HepG2 (cell line): Measurements from ENCODE around the gene PCYOX1L. TPM values are rescaled to one million over a fixed set of nuclear protein-coding genes. Genes with fewer than 3 reads are reported as not detected.

Source experiments
- CBFB ChIP-seq: sonication (generic); formaldehyde crosslinking; IDR thresholded peaks from 2 replicates; pipeline ENCODE4 v1.4.0; 2020; ENCODE audit warnings: missing genetic modification reagents
- CEBPZ ChIP-seq: IDR thresholded peaks from 2 replicates; pipeline ENCODE4 v1.6.1; 2012; ENCODE audit warnings: low read length, improper control_type of control experiment
- CENPBD1 ChIP-seq: sonication (generic); formaldehyde crosslinking; IDR thresholded peaks from 2 replicates; pipeline ENCODE4 v1.8.0; 2022; ENCODE audit warnings: missing genetic modification reagents, low read depth, mild to moderate bottlenecking, borderline replicate concordance
- CERS6 ChIP-seq: sonication (generic); formaldehyde crosslinking; IDR thresholded peaks from 2 replicates; pipeline ENCODE4 v1.5.0; 2020; ENCODE audit warnings: missing genetic modification reagents
- DR1 ChIP-seq: sonication (generic); formaldehyde crosslinking; IDR thresholded peaks from 2 replicates; pipeline ENCODE4 v1.8.0; 2021; ENCODE audit warnings: mild to moderate bottlenecking, missing genetic modification reagents, inconsistent platforms
- FIP1L1 ChIP-seq: fragments of 200-400 bp; formaldehyde crosslinking; IDR thresholded peaks from 2 replicates; pipeline ENCODE4 v1.6.1; 2018; ENCODE audit warnings: low read depth, mild to moderate bottlenecking, low read length, moderate library complexity, borderline replicate concordance; ENCODE audit not compliant: insufficient read depth
- HNF4A ChIP-seq: sonication (generic); formaldehyde crosslinking; IDR thresholded peaks from 2 replicates; pipeline ENCODE4 v1.4.0; 2020; ENCODE audit warnings: missing genetic modification reagents
- MTA3 ChIP-seq: sonication (generic); formaldehyde crosslinking; IDR thresholded peaks from 2 replicates; pipeline ENCODE4 v1.4.0; 2020; ENCODE audit warnings: missing genetic modification reagents
- ONECUT2 ChIP-seq: sonication (generic); formaldehyde crosslinking; IDR thresholded peaks from 2 replicates; pipeline ENCODE4 v1.4.0; 2020; ENCODE audit warnings: missing genetic modification reagents
- RARG ChIP-seq: sonication (generic); formaldehyde crosslinking; IDR thresholded peaks from 2 replicates; pipeline ENCODE4 v1.4.0; 2020; ENCODE audit warnings: low read depth, mild to moderate bottlenecking, missing genetic modification reagents
- RORA ChIP-seq: sonication (generic); formaldehyde crosslinking; IDR thresholded peaks from 2 replicates; pipeline ENCODE4 v1.5.0; 2020; ENCODE audit warnings: mild to moderate bottlenecking, missing genetic modification reagents, moderate library complexity
- SP140L ChIP-seq: sonication (generic); formaldehyde crosslinking; IDR thresholded peaks from 2 replicates; pipeline ENCODE4 v1.4.0; 2020; ENCODE audit warnings: missing genetic modification reagents, borderline replicate concordance
- SSRP1 ChIP-seq: IDR thresholded peaks from 2 replicates; pipeline ENCODE4 v1.6.1; 2016; ENCODE audit warnings: control low read depth
- ZBTB39 ChIP-seq: sonication (generic); formaldehyde crosslinking; IDR thresholded peaks from 2 replicates; pipeline ENCODE4 v1.5.0; 2020; ENCODE audit warnings: missing genetic modification reagents
- ZKSCAN1 ChIP-seq: fragments of 150-350 bp; IDR thresholded peaks from 2 replicates; pipeline ENCODE4 v1.6.1; 2014; ENCODE audit warnings: low read length
- ZMYM3 ChIP-seq: sonication (generic); formaldehyde crosslinking; IDR thresholded peaks from 2 replicates; pipeline ENCODE4 v1.5.1; 2020; ENCODE audit warnings: mild to moderate bottlenecking, missing genetic modification reagents
- ZNF276 ChIP-seq: sonication (generic); formaldehyde crosslinking; IDR thresholded peaks from 2 replicates; pipeline ENCODE4 v1.4.0; 2020; ENCODE audit warnings: mild to moderate bottlenecking, low read depth, missing genetic modification reagents
- ZNF362 ChIP-seq: sonication (generic); formaldehyde crosslinking; IDR thresholded peaks from 2 replicates; pipeline ENCODE4 v1.4.0; 2020; ENCODE audit warnings: missing genetic modification reagents, mild to moderate bottlenecking, borderline replicate concordance
- ZNF501 ChIP-seq: sonication (generic); formaldehyde crosslinking; IDR thresholded peaks from 2 replicates; pipeline ENCODE4 v1.5.1; 2020; ENCODE audit warnings: mild to moderate bottlenecking, moderate library complexity, missing genetic modification reagents
- polyA plus RNA-seq, 8 experiments: library from polyadenylated mRNA; depleted of rRNA in 3 of 8; stranded (reverse) in 7 of 8; unstranded in 1 of 8; fragments of >200 nt; fragmentation: Illumina TruSeq in 4 of 8; extraction: Trizol in 4 of 8; gene quantifications; 2 replicates each; pipeline versions ENCODE4 v1.2.1 to v1.2.3, GENCODE V29; 2011 to 2016; ENCODE audit warnings: low read depth in 4 of 8, missing spikeins in 1 of 8, mixed read lengths in 1 of 8; ENCODE audit not compliant: insufficient read depth in 1 of 8
- total RNA-seq, 5 experiments: library from RNA; depleted of rRNA; stranded (reverse); fragments of >200 nt; fragmentation: Illumina TruSeq; extraction: Trizol; gene quantifications; 2 replicates each; pipeline ENCODE4 v1.2.3, GENCODE V29; 2016; ENCODE audit warnings: low read depth in 1 of 5

The PCYOX1L gene
- total and polyA plus RNA-seq, 2 of the 13 experiments (the other 11 are each of a cell fraction or from before 2014, with no cell fraction given), result 1.00 to 3.7 TPM

GRCh38 chr5:149345147-149345891 is 12.5 kb upstream of the PCYOX1L start, which contains the start of gene GRPEL2 (continued):
- TF ChIP-seq ZMYM3, result peak; percentile 98
- TF ChIP-seq CENPBD1 (CRISPR knock-in tag), result no peak
- TF ChIP-seq ZNF501 (CRISPR knock-in tag), result peak; percentile 96
- peak; percentile 59 for TF ChIP-seq HNF4A (CRISPR knock-in tag)
- TF ChIP-seq DR1 (CRISPR knock-in tag), result peak; percentile 71; the same call in 1 of the 2 replicates
- no peak; the same call in 1 of the 2 replicates for TF ChIP-seq ZNF362 (CRISPR knock-in tag)
- 0 out of 2 replicates have a peak, but pooled peaks have one; percentile 32 for TF ChIP-seq FIP1L1
- no peak for TF ChIP-seq SSRP1
- no peak for TF ChIP-seq ONECUT2 (CRISPR knock-in tag)
- TF ChIP-seq ZKSCAN1, result no peak
- TF ChIP-seq CBFB, result 0 out of 2 replicates have a peak, but pooled peaks have one; percentile 60
- TF ChIP-seq RORA, result no peak
- no peak for TF ChIP-seq CERS6 (CRISPR knock-in tag)
- TF ChIP-seq CEBPZ, result no peak
- no peak for TF ChIP-seq ZNF276 (CRISPR knock-in tag)
- no peak for TF ChIP-seq ZBTB39 (CRISPR knock-in tag)
- TF ChIP-seq RARG (CRISPR knock-in tag), result no peak
- no peak; the same call in 1 of the 2 replicates for TF ChIP-seq SP140L
- TF ChIP-seq MTA3, result no peak
